ENCODE results near the gene MMP7. TPM values are rescaled to one million over a fixed set of nuclear protein-coding genes. Genes with fewer than 3 reads are reported as not detected.

The MMP7 gene
- total RNA-seq, 1 experiment from 2014 or later, result 0.61 TPM

- Histone ChIP-seq H4K20me1 (ENCODE audit: insufficient read depth) (no peaks in the 10 kb centered on the region), H3K27ac (ENCODE audit: low read depth, low read length) (no peak overlapping the region), H3K79me2 (ENCODE audit: insufficient read depth, low read length) (no peaks in the 10 kb centered on the region), H3K4me1 (ENCODE audit: control insufficient read depth in 1 of 2, insufficient read depth in 2 of 2, low read length in 2 of 2) (no peaks in the 10 kb centered on the region), H3K4me2 (ENCODE audit: low read length) (no peak overlapping the region), H2AFZ (ENCODE audit: low read depth, low read length, poor library complexity, severe bottlenecking) (peak overlapping the region; percentile 3), H3K36me3 (ENCODE audit: control insufficient read depth in 1 of 2, insufficient read depth in 2 of 2, low read length in 2 of 2) (no peaks in the 10 kb centered on the region), H3K9me3 (ENCODE audit: control insufficient read depth in 1 of 2, insufficient read depth in 1 of 2, low read depth in 1 of 2, low read length in 2 of 2) (no peaks in the 10 kb centered on the region), H3K27me3 (ENCODE audit: insufficient read depth, low read length) (no peaks in the 10 kb centered on the region), H3K9me2 (ENCODE audit: insufficient read depth) (no peaks in the 10 kb centered on the region), H3K9ac (ENCODE audit: low read length) (no peak overlapping the region), H3K4me3 (replicated peaks in 1 of 2; ENCODE audit: low read depth in 1 of 2, low read length in 2 of 2) (no peak overlapping the region)
- CTCF ChIA-PET, result no interaction called here
- RAD21 ChIA-PET (ENCODE audit: low non-redundant PET in 1 of 2, low total read pairs in 2 of 2, uncharacterized antibody in 2 of 2, unreplicated experiment in 2 of 2), result no interaction called here
- no peak for TF ChIP-seq ZNF274 (IDR thresholded peaks at IDR 0.05; ENCODE audit: low read depth, low read length)
- no peak for TF ChIP-seq EZH2phosphoT487 (IDR thresholded peaks at IDR 0.05; ENCODE audit: borderline replicate concordance)
- no peak for TF ChIP-seq MAX (IDR thresholded peaks at IDR 0.05)
- TF ChIP-seq TCF7L2 (IDR thresholded peaks at IDR 0.05; ENCODE audit: borderline replicate concordance, extremely low read depth, insufficient read depth, insufficient read length), result no peak
- TF ChIP-seq CEBPB (IDR thresholded peaks at IDR 0.05; ENCODE audit: low read depth), result no peak
- no peak for TF ChIP-seq JUND (IDR thresholded peaks at IDR 0.05)
- TF ChIP-seq EZH2 (IDR thresholded peaks at IDR 0.05), result no peak
- TF ChIP-seq, protein P1, sequence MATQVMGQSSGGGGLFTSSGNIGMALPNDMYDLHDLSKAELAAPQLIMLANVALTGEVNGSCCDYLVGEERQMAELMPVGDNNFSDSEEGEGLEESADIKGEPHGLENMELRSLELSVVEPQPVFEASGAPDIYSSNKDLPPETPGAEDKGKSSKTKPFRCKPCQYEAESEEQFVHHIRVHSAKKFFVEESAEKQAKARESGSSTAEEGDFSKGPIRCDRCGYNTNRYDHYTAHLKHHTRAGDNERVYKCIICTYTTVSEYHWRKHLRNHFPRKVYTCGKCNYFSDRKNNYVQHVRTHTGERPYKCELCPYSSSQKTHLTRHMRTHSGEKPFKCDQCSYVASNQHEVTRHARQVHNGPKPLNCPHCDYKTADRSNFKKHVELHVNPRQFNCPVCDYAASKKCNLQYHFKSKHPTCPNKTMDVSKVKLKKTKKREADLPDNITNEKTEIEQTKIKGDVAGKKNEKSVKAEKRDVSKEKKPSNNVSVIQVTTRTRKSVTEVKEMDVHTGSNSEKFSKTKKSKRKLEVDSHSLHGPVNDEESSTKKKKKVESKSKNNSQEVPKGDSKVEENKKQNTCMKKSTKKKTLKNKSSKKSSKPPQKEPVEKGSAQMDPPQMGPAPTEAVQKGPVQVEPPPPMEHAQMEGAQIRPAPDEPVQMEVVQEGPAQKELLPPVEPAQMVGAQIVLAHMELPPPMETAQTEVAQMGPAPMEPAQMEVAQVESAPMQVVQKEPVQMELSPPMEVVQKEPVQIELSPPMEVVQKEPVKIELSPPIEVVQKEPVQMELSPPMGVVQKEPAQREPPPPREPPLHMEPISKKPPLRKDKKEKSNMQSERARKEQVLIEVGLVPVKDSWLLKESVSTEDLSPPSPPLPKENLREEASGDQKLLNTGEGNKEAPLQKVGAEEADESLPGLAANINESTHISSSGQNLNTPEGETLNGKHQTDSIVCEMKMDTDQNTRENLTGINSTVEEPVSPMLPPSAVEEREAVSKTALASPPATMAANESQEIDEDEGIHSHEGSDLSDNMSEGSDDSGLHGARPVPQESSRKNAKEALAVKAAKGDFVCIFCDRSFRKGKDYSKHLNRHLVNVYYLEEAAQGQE (IDR thresholded peaks at IDR 0.05; ENCODE audit: low read depth), result no peak
- no peak for TF ChIP-seq ELF1 (IDR thresholded peaks at IDR 0.05; ENCODE audit: borderline replicate concordance, low read depth)
- TF ChIP-seq SP1 (IDR thresholded peaks at IDR 0.05; ENCODE audit: low read depth), result no peak
- no peak for TF ChIP-seq YY1 (IDR thresholded peaks at IDR 0.05; ENCODE audit: extremely low read depth, insufficient replicate concordance, low read depth, low read length)
- TF ChIP-seq, protein P2, sequence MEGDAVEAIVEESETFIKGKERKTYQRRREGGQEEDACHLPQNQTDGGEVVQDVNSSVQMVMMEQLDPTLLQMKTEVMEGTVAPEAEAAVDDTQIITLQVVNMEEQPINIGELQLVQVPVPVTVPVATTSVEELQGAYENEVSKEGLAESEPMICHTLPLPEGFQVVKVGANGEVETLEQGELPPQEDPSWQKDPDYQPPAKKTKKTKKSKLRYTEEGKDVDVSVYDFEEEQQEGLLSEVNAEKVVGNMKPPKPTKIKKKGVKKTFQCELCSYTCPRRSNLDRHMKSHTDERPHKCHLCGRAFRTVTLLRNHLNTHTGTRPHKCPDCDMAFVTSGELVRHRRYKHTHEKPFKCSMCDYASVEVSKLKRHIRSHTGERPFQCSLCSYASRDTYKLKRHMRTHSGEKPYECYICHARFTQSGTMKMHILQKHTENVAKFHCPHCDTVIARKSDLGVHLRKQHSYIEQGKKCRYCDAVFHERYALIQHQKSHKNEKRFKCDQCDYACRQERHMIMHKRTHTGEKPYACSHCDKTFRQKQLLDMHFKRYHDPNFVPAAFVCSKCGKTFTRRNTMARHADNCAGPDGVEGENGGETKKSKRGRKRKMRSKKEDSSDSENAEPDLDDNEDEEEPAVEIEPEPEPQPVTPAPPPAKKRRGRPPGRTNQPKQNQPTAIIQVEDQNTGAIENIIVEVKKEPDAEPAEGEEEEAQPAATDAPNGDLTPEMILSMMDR (IDR thresholded peaks at IDR 0.05 in 2 of 3, conservative IDR thresholded peaks at IDR 0.05 in 1 of 3; ENCODE audit: borderline replicate concordance in 1 of 3, insufficient read depth in 1 of 3, low read depth in 2 of 3, low read length in 2 of 3), result no peak
- POLR2A ChIA-PET, result no interaction called here
- intact Hi-C loops (cut with micrococcal nuclease), result no loop called here
- ATAC-seq, result no peak
- no peak for DNase-seq (ENCODE audit: low read depth, low spot score)
- no TSS peak for BruUV-seq (replicated peaks)
Measured at GRCh38 chr11:102521121-102521520, 9.4 kb downstream of the MMP7 start.
